ENCODE results near the gene PCSK4.

Gene PCSK4

GRCh38 chr19:1457031-1457739, 33.0 kb downstream of the PCSK4 start:
- no peak overlapping the region for H3K4me3 ChIP-seq (ENCODE audit: low read depth, low read length)
- no peak for TF ChIP-seq CTCF (IDR thresholded peaks at IDR 0.05; ENCODE audit: low read depth, low read length)

- no peak overlapping the region for H3K4me3 ChIP-seq (ENCODE audit: low read depth, low read length)
- no peak for TF ChIP-seq CTCF (IDR thresholded peaks at IDR 0.05; ENCODE audit: low read depth, low read length)
Measured at GRCh38 chr19:1456121-1456900, 33.8 kb downstream of the PCSK4 start.

GRCh38 chr19:1455336-1456120, 34.6 kb downstream of the PCSK4 start:
- no peak for TF ChIP-seq CTCF (IDR thresholded peaks at IDR 0.05; ENCODE audit: low read depth, low read length)
- no peak overlapping the region for H3K4me3 ChIP-seq (ENCODE audit: low read depth, low read length)

- H3K4me3 ChIP-seq (ENCODE audit: low read depth, low read length) = no peak overlapping the region
- no peak for TF ChIP-seq CTCF (IDR thresholded peaks at IDR 0.05; ENCODE audit: low read depth, low read length)
Measured at GRCh38 chr19:1455002-1455335, 35.2 kb downstream of the PCSK4 start.

- no peak for TF ChIP-seq CTCF (IDR thresholded peaks at IDR 0.05; ENCODE audit: low read depth, low read length)
- no peak overlapping the region for H3K4me3 ChIP-seq (ENCODE audit: low read depth, low read length)
Measured at GRCh38 chr19:1453525-1454364, 36.4 kb downstream of the PCSK4 start.

GRCh38 chr19:1452802-1453524, 37.2 kb downstream of the PCSK4 start:
- TF ChIP-seq CTCF (IDR thresholded peaks at IDR 0.05; ENCODE audit: low read depth, low read length) = no peak
- H3K4me3 ChIP-seq (ENCODE audit: low read depth, low read length) = no peak overlapping the region

All from WI38 (cell line).